Right kidney (tissue), 1 donor: Measurements from ENCODE around the gene XRCC1.
A peak's percentile ranks its signal among the peaks of the same experiment; 100 is the strongest.
"Not testable (repeated sequence)": the region's sequence is repeated elsewhere in the genome, so short reads cannot be mapped to it uniquely, and the experiment has no call there.

Experiments
- DNase-seq: peaks from one replicate; pipeline ENCODE4 v3.0.0-alpha.2; 2016

XRCC1 gene

GRCh38 chr19:43605875-43606568, 30.7 kb upstream of the XRCC1 start:
- DNase-seq = no peak

- not testable (repeated sequence) for DNase-seq
These were observed 25.0 kb upstream of the XRCC1 start for GRCh38 chr19:43600326-43600725.

- DNase-seq = no peak
These were observed 24.4 kb upstream of the XRCC1 start for GRCh38 chr19:43599635-43600295.

- no peak for DNase-seq
These were observed 23.3 kb upstream of the XRCC1 start for GRCh38 chr19:43598445-43599240.

- no peak for DNase-seq
These were observed 22.5 kb upstream of the XRCC1 start for GRCh38 chr19:43597876-43598275.

- DNase-seq = no peak
These were observed 21.6 kb upstream of the XRCC1 start for GRCh38 chr19:43596842-43597461.

- peak; percentile 100 for DNase-seq
These were observed 20.9 kb upstream of the XRCC1 start, which contains the start of the genes IRGQ and ZNF576 for GRCh38 chr19:43595999-43596841. TSS of gene IRGQ (minus strand) at chr19:43596134. CDS start at chr19:43595338, 796 bp downstream. TSS of gene ZNF576 (plus strand) at chr19:43596595. CDS start at chr19:43597109, 514 bp downstream.

GRCh38 chr19:43595605-43595998, 20.3 kb upstream of the XRCC1 start:
- no peak for DNase-seq

- DNase-seq = peak; percentile 82
These were observed 19.6 kb upstream of the XRCC1 start for GRCh38 chr19:43594710-43595604.

GRCh38 chr19:43594081-43594697, 18.9 kb upstream of the XRCC1 start:
- DNase-seq = no peak

GRCh38 chr19:43592800-43593350, 17.5 kb upstream of the XRCC1 start:
- no peak for DNase-seq

- no peak for DNase-seq
These were observed 16.8 kb upstream of the XRCC1 start for GRCh38 chr19:43591904-43592772.

- no peak for DNase-seq
These were observed 14.4 kb upstream of the XRCC1 start for GRCh38 chr19:43589678-43590077.

GRCh38 chr19:43589277-43589676, 13.9 kb upstream of the XRCC1 start:
- no peak for DNase-seq

GRCh38 chr19:43587029-43587428, 11.7 kb upstream of the XRCC1 start:
- DNase-seq = not testable (repeated sequence)

- DNase-seq = no peak
These were observed 11.0 kb upstream of the XRCC1 start for GRCh38 chr19:43586346-43586745.

- DNase-seq = no peak
These were observed 9.2 kb upstream of the XRCC1 start for GRCh38 chr19:43584484-43584883.

GRCh38 chr19:43582495-43582894, 7.2 kb upstream of the XRCC1 start:
- DNase-seq = no peak

- DNase-seq = no peak
These were observed 6.1 kb upstream of the XRCC1 start for GRCh38 chr19:43581467-43581866.
